Mammary epithelial cell (primary cell): ENCODE data around the gene NAA30.

ENCODE experiments used
- CTCF ChIP-seq, 2 donors: IDR thresholded peaks in 1 of 2; conservative IDR thresholded peaks in 1 of 2; 2 replicates each; pipeline ENCODE4 v1.5.1; 2011 to 2012; ENCODE audit warnings: inconsistent platforms in 2 of 2, low read length in 2 of 2, mild to moderate bottlenecking in 2 of 2, control low read depth in 1 of 2, low read depth in 1 of 2; ENCODE audit not compliant: insufficient read depth in 1 of 2; ENCODE audit errors: extremely low read depth in 1 of 2
- EZH2 ChIP-seq: IDR thresholded peaks from 2 replicates; pipeline ENCODE4 v1.6.1; 2012; ENCODE audit warnings: low read length, inconsistent platforms, borderline replicate concordance

GRCh38 chr14:57461777-57462320, 71.5 kb downstream of the NAA30 start:
- TF ChIP-seq CTCF (conservative IDR thresholded peaks at IDR 0.05 in 1 of 2, IDR thresholded peaks at IDR 0.05 in 1 of 2; ENCODE audit: extremely low read depth in 1 of 2, insufficient read depth in 1 of 2, low read depth in 1 of 2, low read length in 2 of 2) (no peak), EZH2 (no peak)
